ENCODE measurements around the gene FILIP1L.

Gene FILIP1L

DNA sequence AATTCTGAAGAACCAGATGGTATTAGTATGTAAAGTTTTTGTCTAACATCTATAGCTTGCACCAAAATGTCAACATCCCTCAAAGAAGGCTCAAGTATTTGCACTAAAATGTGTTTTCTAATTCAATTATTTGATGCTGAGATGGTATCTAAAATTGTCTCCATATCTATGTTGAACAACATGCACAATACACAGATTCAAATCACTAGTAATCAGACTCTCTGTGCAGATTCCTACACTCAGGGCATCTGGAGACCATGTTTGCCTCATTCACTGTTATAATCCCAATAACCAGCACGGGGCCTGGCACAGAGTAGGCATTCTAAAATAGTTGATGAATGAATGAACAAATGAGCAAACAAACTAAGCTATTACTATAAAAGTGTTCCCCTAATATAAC is 2.6 kb downstream of the FILIP1L start:
- TF ChIP-seq, protein P1, sequence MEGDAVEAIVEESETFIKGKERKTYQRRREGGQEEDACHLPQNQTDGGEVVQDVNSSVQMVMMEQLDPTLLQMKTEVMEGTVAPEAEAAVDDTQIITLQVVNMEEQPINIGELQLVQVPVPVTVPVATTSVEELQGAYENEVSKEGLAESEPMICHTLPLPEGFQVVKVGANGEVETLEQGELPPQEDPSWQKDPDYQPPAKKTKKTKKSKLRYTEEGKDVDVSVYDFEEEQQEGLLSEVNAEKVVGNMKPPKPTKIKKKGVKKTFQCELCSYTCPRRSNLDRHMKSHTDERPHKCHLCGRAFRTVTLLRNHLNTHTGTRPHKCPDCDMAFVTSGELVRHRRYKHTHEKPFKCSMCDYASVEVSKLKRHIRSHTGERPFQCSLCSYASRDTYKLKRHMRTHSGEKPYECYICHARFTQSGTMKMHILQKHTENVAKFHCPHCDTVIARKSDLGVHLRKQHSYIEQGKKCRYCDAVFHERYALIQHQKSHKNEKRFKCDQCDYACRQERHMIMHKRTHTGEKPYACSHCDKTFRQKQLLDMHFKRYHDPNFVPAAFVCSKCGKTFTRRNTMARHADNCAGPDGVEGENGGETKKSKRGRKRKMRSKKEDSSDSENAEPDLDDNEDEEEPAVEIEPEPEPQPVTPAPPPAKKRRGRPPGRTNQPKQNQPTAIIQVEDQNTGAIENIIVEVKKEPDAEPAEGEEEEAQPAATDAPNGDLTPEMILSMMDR (IDR thresholded peaks at IDR 0.05): no peak

DNA sequence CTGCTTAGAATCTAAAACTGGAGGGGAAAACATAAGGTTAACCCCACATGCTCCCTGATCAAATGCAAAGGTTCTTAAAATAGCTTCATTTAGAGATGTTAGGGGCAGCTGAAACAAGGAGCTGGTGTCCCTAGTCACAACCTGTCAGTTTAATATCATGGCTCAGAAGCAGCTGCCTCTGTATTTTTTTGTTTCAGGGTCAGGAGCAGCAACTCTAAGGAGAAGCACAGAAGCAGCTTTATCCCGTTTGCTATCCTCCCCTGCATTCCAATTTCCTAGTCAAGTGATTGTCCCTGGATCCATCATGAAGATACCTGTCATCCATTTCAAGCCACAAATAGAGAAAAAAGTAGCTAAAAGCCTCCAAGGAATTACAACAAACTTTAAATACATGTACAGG is 4.1 kb downstream of the FILIP1L start:
- TF ChIP-seq, protein P1 (IDR thresholded peaks at IDR 0.05): no peak

DNA sequence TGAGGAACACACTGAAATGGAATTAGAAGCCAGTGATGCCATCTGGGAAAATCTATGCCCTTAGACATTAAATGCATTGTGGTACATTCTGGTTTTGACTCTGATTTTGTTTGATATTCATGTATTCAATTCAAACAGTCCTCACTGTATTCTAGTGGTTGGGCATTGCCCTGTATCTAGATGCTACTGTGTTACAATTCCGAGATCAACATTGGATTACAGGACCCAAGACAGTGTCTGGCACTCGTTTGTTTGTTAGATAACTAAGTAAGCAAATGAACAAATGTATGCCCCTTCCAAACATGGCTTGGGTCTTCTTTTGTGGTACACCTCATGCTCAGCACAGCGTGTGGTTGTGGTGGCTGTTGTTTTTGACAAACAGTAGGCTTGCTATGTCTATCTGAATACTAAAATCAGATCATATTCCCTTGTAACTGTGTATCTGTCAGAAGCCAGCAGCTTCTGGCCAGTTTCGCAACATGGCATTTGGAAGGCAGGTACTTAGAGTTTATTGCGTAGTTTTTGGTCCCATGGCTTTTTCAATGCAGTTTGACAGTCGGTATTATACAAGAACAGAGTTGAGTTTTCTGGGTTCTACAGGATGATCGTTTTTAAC is 5.7 kb downstream of the FILIP1L start:
- TF ChIP-seq, protein P1 (IDR thresholded peaks at IDR 0.05): no peak

DNA sequence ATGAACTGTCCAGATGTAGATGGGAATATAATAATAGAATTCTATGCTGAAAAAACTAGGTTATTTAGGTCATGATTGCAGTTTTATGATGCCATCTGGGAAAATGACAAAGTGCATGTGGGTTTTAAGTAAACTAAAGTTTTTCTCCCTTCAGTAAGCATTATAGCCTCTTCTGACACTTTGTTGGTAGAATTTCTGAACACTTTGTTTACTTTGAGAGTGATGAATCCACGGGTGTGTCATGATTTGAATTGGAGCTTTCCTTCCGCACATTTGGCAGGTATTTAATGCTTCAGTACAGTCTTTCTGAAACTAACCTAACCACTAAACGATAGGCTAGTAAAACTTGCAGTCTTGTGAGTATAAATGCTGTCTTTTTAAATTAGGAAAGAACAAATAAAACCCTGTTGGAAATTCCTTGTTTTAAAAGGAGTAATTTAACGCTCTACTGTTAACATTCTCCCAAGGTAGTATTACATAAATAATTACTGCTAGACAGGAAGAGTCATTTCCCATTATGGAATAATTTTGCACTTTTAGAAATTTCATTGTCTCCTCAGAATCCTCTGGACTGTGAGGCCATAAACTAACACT is 7.0 kb downstream of the FILIP1L start:
- TF ChIP-seq, protein P1 (IDR thresholded peaks at IDR 0.05): no peak

DNA sequence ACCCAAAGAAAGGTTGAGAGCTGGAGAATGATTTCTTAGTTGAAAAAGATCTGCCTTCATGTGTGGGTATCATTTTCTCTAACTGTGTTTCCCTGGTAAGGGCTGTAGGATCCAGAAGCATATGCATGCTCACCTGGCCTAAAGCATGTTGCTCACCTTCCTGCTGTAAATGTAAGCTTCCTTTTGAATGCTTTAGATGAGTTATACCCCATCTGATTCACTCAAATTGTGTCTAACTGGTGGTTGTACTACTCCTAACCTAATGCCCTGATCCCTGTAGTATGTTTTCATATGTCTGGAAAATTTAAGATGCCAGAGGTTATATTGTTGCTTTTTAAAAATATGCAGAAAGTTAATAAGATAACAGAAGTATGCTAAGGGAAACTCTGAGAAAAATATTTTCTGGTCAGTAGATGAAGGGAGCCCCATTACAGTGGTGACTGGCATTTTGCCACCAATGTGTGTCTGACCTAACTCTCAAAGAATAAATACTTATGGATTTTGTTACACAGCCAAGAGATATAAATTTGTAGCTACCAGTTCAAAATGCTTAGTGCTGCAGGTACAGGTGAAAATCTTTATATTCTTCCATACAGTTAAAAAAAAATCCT is 7.7 kb downstream of the FILIP1L start:
- TF ChIP-seq, protein P1 (IDR thresholded peaks at IDR 0.05): no peak

DNA sequence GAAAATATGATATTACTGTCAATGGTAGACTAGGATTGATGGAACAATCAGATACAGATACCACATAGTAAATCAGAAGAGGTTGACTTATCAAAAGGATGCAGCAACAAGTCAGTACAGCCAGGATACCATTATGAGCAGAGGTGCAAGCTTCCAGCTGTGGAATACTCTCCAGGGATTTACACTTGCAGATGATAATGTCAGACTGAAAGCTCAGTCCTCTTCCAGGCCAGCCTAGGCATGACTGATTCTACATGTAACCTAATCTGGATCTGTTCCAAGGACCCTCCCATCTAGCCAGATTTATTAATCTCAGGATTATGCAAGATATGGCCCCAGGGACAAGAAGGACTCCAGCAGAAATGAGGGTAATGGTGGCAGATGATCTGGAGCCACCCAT is 8.2 kb downstream of the FILIP1L start:
- TF ChIP-seq, protein P1 (IDR thresholded peaks at IDR 0.05): no peak

DNA sequence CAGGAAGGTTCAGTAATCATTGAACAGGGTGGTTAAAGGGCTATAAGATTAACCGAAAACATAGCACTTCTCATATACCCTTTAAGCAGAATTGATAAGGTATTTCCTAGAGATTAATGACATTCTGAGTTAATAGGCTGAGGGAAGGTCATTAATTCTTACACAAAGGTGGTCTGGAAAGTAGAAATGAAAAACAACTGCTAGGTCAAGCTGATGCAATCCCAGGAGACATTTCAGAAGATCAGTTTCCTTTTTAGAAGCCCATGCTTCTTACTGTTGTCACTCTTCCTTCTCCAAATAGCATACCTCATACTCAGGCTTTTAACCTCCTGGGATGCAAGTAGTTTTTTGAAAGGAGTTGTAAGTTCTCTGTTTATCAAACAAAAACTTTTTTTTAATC is 8.8 kb downstream of the FILIP1L start:
- TF ChIP-seq, protein P1 (IDR thresholded peaks at IDR 0.05): no peak
